ENCODE measurements around the gene KCNMA1.
"Not testable (repeated sequence)": the region's sequence is repeated elsewhere in the genome, so short reads cannot be mapped to it uniquely, and the experiment has no call there.

Gene KCNMA1

GRCh38 chr10:77350134-77350533 lies 287.5 kb downstream of the KCNMA1 start:
- Histone ChIP-seq H3K27me3 (ENCODE audit: control insufficient read depth, insufficient read depth, low read length) (no peaks in the 10 kb centered on the region), H3K9me3 (ENCODE audit: control insufficient read depth, insufficient read depth, low read length) (no peaks in the 10 kb centered on the region), H3K36me3 (ENCODE audit: control insufficient read depth, insufficient read depth, low read length) (no peaks in the 10 kb centered on the region), H3K4me3 (ENCODE audit: low read length) (no peak overlapping the region), H3K4me1 (ENCODE audit: control insufficient read depth, insufficient read depth, low read length) (no peaks in the 10 kb centered on the region), H3K27ac (ENCODE audit: low read length) (no peak overlapping the region)
- WGBS (ENCODE audit: insufficient coverage, insufficient read length), result no CpG with 5 or more reads among the region's 1 CpG
- no peak for DNase-seq (ENCODE audit: low read depth, low spot score)

GRCh38 chr10:77349226-77349625 lies 288.4 kb downstream of the KCNMA1 start:
- no peak for DNase-seq (ENCODE audit: low read depth, low spot score)
- H3K27me3 ChIP-seq (ENCODE audit: control insufficient read depth, insufficient read depth, low read length), result no peaks in the 10 kb centered on the region
- WGBS (ENCODE audit: insufficient coverage, insufficient read length), result no CpG with 5 or more reads among the region's 2 CpGs
- H3K9me3 ChIP-seq (ENCODE audit: control insufficient read depth, insufficient read depth, low read length), result no peaks in the 10 kb centered on the region
- no peaks in the 10 kb centered on the region for H3K4me1 ChIP-seq (ENCODE audit: control insufficient read depth, insufficient read depth, low read length)
- H3K27ac ChIP-seq (ENCODE audit: low read length), result no peak overlapping the region
- no peaks in the 10 kb centered on the region for H3K36me3 ChIP-seq (ENCODE audit: control insufficient read depth, insufficient read depth, low read length)
- no peak overlapping the region for H3K4me3 ChIP-seq (ENCODE audit: low read length)

- Histone ChIP-seq H3K4me1 (ENCODE audit: control insufficient read depth, insufficient read depth, low read length) (no peaks in the 10 kb centered on the region), H3K9me3 (ENCODE audit: control insufficient read depth, insufficient read depth, low read length) (no peaks in the 10 kb centered on the region), H3K4me3 (ENCODE audit: low read length) (no peak overlapping the region), H3K27ac (ENCODE audit: low read length) (no peak overlapping the region), H3K27me3 (ENCODE audit: control insufficient read depth, insufficient read depth, low read length) (no peaks in the 10 kb centered on the region), H3K36me3 (ENCODE audit: control insufficient read depth, insufficient read depth, low read length) (no peaks in the 10 kb centered on the region)
- no CpG with 5 or more reads among the region's 2 CpGs for WGBS (ENCODE audit: insufficient coverage, insufficient read length)
- no peak for DNase-seq (ENCODE audit: low read depth, low spot score)
These were observed 288.9 kb downstream of the KCNMA1 start for GRCh38 chr10:77348751-77349150.

- Histone ChIP-seq H3K9me3 (ENCODE audit: control insufficient read depth, insufficient read depth, low read length) (no peaks in the 10 kb centered on the region), H3K4me3 (ENCODE audit: low read length) (no peak overlapping the region), H3K36me3 (ENCODE audit: control insufficient read depth, insufficient read depth, low read length) (no peaks in the 10 kb centered on the region), H3K4me1 (ENCODE audit: control insufficient read depth, insufficient read depth, low read length) (no peaks in the 10 kb centered on the region), H3K27ac (ENCODE audit: low read length) (no peak overlapping the region), H3K27me3 (ENCODE audit: control insufficient read depth, insufficient read depth, low read length) (no peaks in the 10 kb centered on the region)
- DNase-seq (ENCODE audit: low read depth, low spot score), result no peak
- no CpG with 5 or more reads among the region's 6 CpGs for WGBS (ENCODE audit: insufficient coverage, insufficient read length)
These were observed 289.5 kb downstream of the KCNMA1 start for GRCh38 chr10:77348082-77348481.

GRCh38 chr10:77347052-77347451 lies 290.6 kb downstream of the KCNMA1 start:
- no peak for DNase-seq (ENCODE audit: low read depth, low spot score)
- Histone ChIP-seq H3K27ac (ENCODE audit: low read length) (no peak overlapping the region), H3K4me1 (ENCODE audit: control insufficient read depth, insufficient read depth, low read length) (no peaks in the 10 kb centered on the region), H3K9me3 (ENCODE audit: control insufficient read depth, insufficient read depth, low read length) (no peaks in the 10 kb centered on the region), H3K4me3 (ENCODE audit: low read length) (no peak overlapping the region), H3K36me3 (ENCODE audit: control insufficient read depth, insufficient read depth, low read length) (no peaks in the 10 kb centered on the region), H3K27me3 (ENCODE audit: control insufficient read depth, insufficient read depth, low read length) (no peaks in the 10 kb centered on the region)
- no CpG with 5 or more reads among the region's 2 CpGs for WGBS (ENCODE audit: insufficient coverage, insufficient read length)

GRCh38 chr10:77341055-77341454 lies 296.6 kb downstream of the KCNMA1 start:
- no CpG with 5 or more reads among the region's 3 CpGs for WGBS (ENCODE audit: insufficient coverage, insufficient read length)
- Histone ChIP-seq H3K4me1 (ENCODE audit: control insufficient read depth, insufficient read depth, low read length) (no peaks in the 10 kb centered on the region), H3K27ac (ENCODE audit: low read length) (no peak overlapping the region), H3K4me3 (ENCODE audit: low read length) (no peak overlapping the region), H3K27me3 (ENCODE audit: control insufficient read depth, insufficient read depth, low read length) (no peaks in the 10 kb centered on the region), H3K9me3 (ENCODE audit: control insufficient read depth, insufficient read depth, low read length) (no peaks in the 10 kb centered on the region), H3K36me3 (ENCODE audit: control insufficient read depth, insufficient read depth, low read length) (no peaks in the 10 kb centered on the region)
- DNase-seq (ENCODE audit: low read depth, low spot score), result no peak

GRCh38 chr10:77339872-77340271 lies 297.7 kb downstream of the KCNMA1 start:
- H3K4me1 ChIP-seq (ENCODE audit: control insufficient read depth, insufficient read depth, low read length); DNase-seq (ENCODE audit: low read depth, low spot score); H3K36me3 ChIP-seq (ENCODE audit: control insufficient read depth, insufficient read depth, low read length); H3K4me3 ChIP-seq (ENCODE audit: low read length); H3K27ac ChIP-seq (ENCODE audit: low read length); H3K9me3 ChIP-seq (ENCODE audit: control insufficient read depth, insufficient read depth, low read length); H3K27me3 ChIP-seq (ENCODE audit: control insufficient read depth, insufficient read depth, low read length): not testable (repeated sequence)

GRCh38 chr10:77339166-77339565 lies 298.4 kb downstream of the KCNMA1 start:
- no peak overlapping the region for H3K4me3 ChIP-seq (ENCODE audit: low read length)
- no peaks in the 10 kb centered on the region for H3K36me3 ChIP-seq (ENCODE audit: control insufficient read depth, insufficient read depth, low read length)
- DNase-seq (ENCODE audit: low read depth, low spot score), result no peak
- no peak overlapping the region for H3K27ac ChIP-seq (ENCODE audit: low read length)
- H3K4me1 ChIP-seq (ENCODE audit: control insufficient read depth, insufficient read depth, low read length), result no peaks in the 10 kb centered on the region
- WGBS (ENCODE audit: insufficient coverage, insufficient read length), result no CpG with 5 or more reads among the region's 1 CpG
- no peaks in the 10 kb centered on the region for H3K27me3 ChIP-seq (ENCODE audit: control insufficient read depth, insufficient read depth, low read length)
- H3K9me3 ChIP-seq (ENCODE audit: control insufficient read depth, insufficient read depth, low read length), result no peaks in the 10 kb centered on the region

GRCh38 chr10:77338143-77338542 lies 299.5 kb downstream of the KCNMA1 start:
- WGBS (ENCODE audit: insufficient coverage, insufficient read length), result no CpG with 5 or more reads among the region's 4 CpGs
- Histone ChIP-seq H3K27ac (ENCODE audit: low read length) (no peak overlapping the region), H3K4me3 (ENCODE audit: low read length) (no peak overlapping the region)

GRCh38 chr10:77334501-77334900 lies 303.1 kb downstream of the KCNMA1 start:
- WGBS (ENCODE audit: insufficient coverage, insufficient read length), result no CpG with 5 or more reads among the region's 2 CpGs
- Histone ChIP-seq H3K27ac (ENCODE audit: low read length) (no peak overlapping the region), H3K27me3 (ENCODE audit: control insufficient read depth, insufficient read depth, low read length) (no peaks in the 10 kb centered on the region), H3K36me3 (ENCODE audit: control insufficient read depth, insufficient read depth, low read length) (no peaks in the 10 kb centered on the region), H3K4me3 (ENCODE audit: low read length) (no peak overlapping the region), H3K4me1 (ENCODE audit: control insufficient read depth, insufficient read depth, low read length) (no peaks in the 10 kb centered on the region), H3K9me3 (ENCODE audit: control insufficient read depth, insufficient read depth, low read length) (no peaks in the 10 kb centered on the region)
- no peak for DNase-seq (ENCODE audit: low read depth, low spot score)

More at GRCh38 chr10:77338143-77338542, 299.5 kb downstream of the KCNMA1 start:
- Histone ChIP-seq H3K9me3 (ENCODE audit: control insufficient read depth, insufficient read depth, low read length) (no peaks in the 10 kb centered on the region), H3K27me3 (ENCODE audit: control insufficient read depth, insufficient read depth, low read length) (no peaks in the 10 kb centered on the region), H3K4me1 (ENCODE audit: control insufficient read depth, insufficient read depth, low read length) (no peaks in the 10 kb centered on the region), H3K36me3 (ENCODE audit: control insufficient read depth, insufficient read depth, low read length) (no peaks in the 10 kb centered on the region)
- DNase-seq (ENCODE audit: low read depth, low spot score), result no peak

- H3K9me3 ChIP-seq (ENCODE audit: control insufficient read depth, insufficient read depth, low read length), result no peaks in the 10 kb centered on the region
- no peak overlapping the region for H3K27ac ChIP-seq (ENCODE audit: low read length)
- no peaks in the 10 kb centered on the region for H3K27me3 ChIP-seq (ENCODE audit: control insufficient read depth, insufficient read depth, low read length)
- no CpG with 5 or more reads among the region's 8 CpGs for whole genome bisulfite sequencing (ENCODE audit: insufficient coverage, insufficient read length)
- no peaks in the 10 kb centered on the region for H3K4me1 ChIP-seq (ENCODE audit: control insufficient read depth, insufficient read depth, low read length)
- H3K36me3 ChIP-seq (ENCODE audit: control insufficient read depth, insufficient read depth, low read length), result no peaks in the 10 kb centered on the region
- H3K4me3 ChIP-seq (ENCODE audit: low read length), result no peak overlapping the region
- DNase-seq (ENCODE audit: low read depth, low spot score), result no peak
These were observed 303.8 kb downstream of the KCNMA1 start for GRCh38 chr10:77333610-77334340.

Measured in iPS DF 6.9 (cell line).